CD4-positive, alpha-beta T cell treated with Interleukin-4 for 4 hours (primary cell): Measurements from ENCODE around the gene NEU2.

ENCODE experiments used
- DNase-seq: peaks from one replicate; pipeline ENCODE4 v3.0.0-alpha.2; 2020

The NEU2 gene

GRCh38 chr2:233081232-233081730 lies 48.8 kb downstream of the NEU2 start:
- DNase-seq, result peak; percentile 64

DNA sequence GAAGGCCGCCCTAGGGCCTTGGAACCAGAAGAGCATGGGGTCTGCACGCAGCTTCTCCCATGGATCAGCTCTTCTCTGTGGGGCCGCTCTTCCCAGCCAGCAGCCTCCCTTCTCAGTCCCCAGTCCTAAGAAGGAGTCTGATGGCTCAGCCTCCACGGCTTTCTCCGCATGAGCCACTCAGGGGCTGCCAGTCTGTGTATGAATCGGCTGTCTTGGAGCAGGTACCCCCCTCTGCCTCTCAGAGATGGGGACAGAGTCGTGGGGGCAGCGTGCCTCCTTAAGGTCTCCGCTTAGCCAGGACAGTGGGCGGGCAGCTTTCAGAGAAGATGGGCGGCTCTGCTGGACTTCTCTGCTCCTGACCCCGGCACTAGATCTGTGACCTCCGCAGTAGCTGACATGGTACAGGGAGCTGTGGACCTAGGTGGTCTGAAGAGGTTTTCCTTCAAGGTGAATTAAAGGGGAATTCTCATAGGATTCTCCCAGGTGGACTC lies 49.3 kb downstream of the NEU2 start:
- DNase-seq, result no peak

GRCh38 chr2:233082222-233082930 lies 49.9 kb downstream of the NEU2 start:
- no peak for DNase-seq

DNA sequence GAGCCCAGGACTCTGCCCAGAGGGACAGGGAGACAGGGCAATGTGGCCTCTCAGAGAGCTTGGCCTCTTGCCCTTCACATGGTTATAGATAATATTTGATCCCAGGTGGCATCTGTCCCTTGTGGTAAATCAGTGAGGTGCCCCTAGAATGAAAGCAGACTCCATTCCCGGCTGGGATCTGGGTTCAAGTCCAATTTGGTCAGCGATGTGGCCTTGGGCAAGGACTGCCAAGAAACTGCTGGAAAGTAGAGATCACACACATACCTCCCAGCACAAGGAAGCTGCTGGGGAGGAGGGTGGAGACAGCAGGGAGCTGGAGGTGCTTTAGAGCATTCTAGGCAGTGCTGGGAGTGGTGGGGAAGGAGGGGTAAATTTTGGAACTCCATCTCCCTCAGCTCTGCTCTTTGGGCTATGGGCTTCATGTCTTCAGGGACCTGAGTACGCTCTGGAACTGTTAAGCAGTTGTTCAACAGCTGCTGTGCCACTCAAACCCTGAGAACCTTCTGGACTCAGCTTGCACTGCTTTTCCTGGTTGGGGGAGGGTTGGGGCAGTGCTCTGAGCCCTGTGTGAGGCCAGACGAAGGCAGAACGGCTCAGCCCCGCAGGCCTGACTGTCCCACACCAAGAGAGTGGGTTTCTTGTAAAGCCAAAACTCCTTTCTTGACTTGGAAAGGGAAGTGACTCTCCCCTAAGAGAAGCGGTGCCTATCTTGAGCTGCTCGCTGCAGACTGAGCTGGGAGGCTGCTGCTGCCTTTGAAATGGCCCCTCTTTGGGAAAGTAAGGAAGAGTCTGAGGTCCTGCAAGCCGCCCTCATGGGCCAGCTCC lies 50.7 kb downstream of the NEU2 start:
- DNase-seq, result no peak

GRCh38 chr2:233083782-233084181 lies 51.3 kb downstream of the NEU2 start:
- DNase-seq, result no peak

GRCh38 chr2:233084488-233084887 lies 52.0 kb downstream of the NEU2 start:
- DNase-seq, result peak; percentile 66
